ENCODE measurements around the gene ANKDD1A.

Gene ANKDD1A

GRCh38 chr15:64909546-64909945 is 2.2 kb upstream of the ANKDD1A start:
- FAIRE-seq (no peak), DNase-seq (ENCODE audit: insufficient read length, low spot score) (no peak)
- TF ChIP-seq CTCF (IDR thresholded peaks at IDR 0.05; ENCODE audit: insufficient read depth, missing control alignments), result no peak

GRCh38 chr15:64912379-64913325 is 950 bp downstream of the ANKDD1A start:
- no peak for FAIRE-seq
- DNase-seq (ENCODE audit: insufficient read length, low spot score), result no peak
- no peak for TF ChIP-seq CTCF (IDR thresholded peaks at IDR 0.05; ENCODE audit: insufficient read depth, missing control alignments)

- no peak for DNase-seq (ENCODE audit: insufficient read length, low spot score)
- no peak for TF ChIP-seq CTCF (IDR thresholded peaks at IDR 0.05; ENCODE audit: insufficient read depth, missing control alignments)
- FAIRE-seq, result no peak
Observed at GRCh38 chr15:64915518-64916227, 4.0 kb downstream of the ANKDD1A start.

- no peak for TF ChIP-seq CTCF (IDR thresholded peaks at IDR 0.05; ENCODE audit: insufficient read depth, missing control alignments)
- FAIRE-seq (no peak), DNase-seq (ENCODE audit: insufficient read length, low spot score) (no peak)
Observed at GRCh38 chr15:64916365-64916764, 4.7 kb downstream of the ANKDD1A start.

GRCh38 chr15:64917211-64917610 is 5.5 kb downstream of the ANKDD1A start:
- DNase-seq (ENCODE audit: insufficient read length, low spot score), result no peak
- no peak for TF ChIP-seq CTCF (IDR thresholded peaks at IDR 0.05; ENCODE audit: insufficient read depth, missing control alignments)
- no peak for FAIRE-seq

- DNase-seq (ENCODE audit: insufficient read length, low spot score) (no peak), FAIRE-seq (no peak)
- no peak for TF ChIP-seq CTCF (IDR thresholded peaks at IDR 0.05; ENCODE audit: insufficient read depth, missing control alignments)
Observed at GRCh38 chr15:64919721-64920120, 8.0 kb downstream of the ANKDD1A start.
